ENCODE measurements around the gene MUC3A.
"Not testable (repeated sequence)": the region's sequence is repeated elsewhere in the genome, so short reads cannot be mapped to it uniquely, and the experiment has no call there.

The MUC3A gene

GRCh38 chr7:100902638-100903037 is 46.7 kb upstream of the MUC3A start:
- H3K36me3 ChIP-seq (replicated peaks; ENCODE audit: low read depth, low read length): no peaks in the 10 kb centered on the region
- H4K20me1 ChIP-seq (ENCODE audit: insufficient read depth, low read length): no peaks in the 10 kb centered on the region
- no peak overlapping the region for H2AFZ ChIP-seq (ENCODE audit: low read depth, low read length)
- no peak overlapping the region for H3K9ac ChIP-seq (ENCODE audit: low read length)
- no peaks in the 10 kb centered on the region for H3K9me3 ChIP-seq (ENCODE audit: insufficient read depth, low read length)
- H3K4me3 ChIP-seq (ENCODE audit: low read length): no peak overlapping the region
- no peak overlapping the region for H3K4me2 ChIP-seq (ENCODE audit: low read length)
- H3K27ac ChIP-seq (ENCODE audit: low read length): no peak overlapping the region
- H3K79me2 ChIP-seq (ENCODE audit: low read length): no peaks in the 10 kb centered on the region
- H3K27me3 ChIP-seq (ENCODE audit: low read depth, low read length): peaks cover 2% of the 10 kb centered on the region; the same call in 1 of the 2 replicates
- TF ChIP-seq EZH2phosphoT487 (IDR thresholded peaks at IDR 0.05; ENCODE audit: low read depth): no peak
- no peak for TF ChIP-seq CTCF (IDR thresholded peaks at IDR 0.05; ENCODE audit: low read depth, low read length)
- no peaks in the 10 kb centered on the region for H3K4me1 ChIP-seq (ENCODE audit: low read length)

- Histone ChIP-seq H3K27ac (ENCODE audit: low read length) (no peak overlapping the region), H3K9me3 (ENCODE audit: insufficient read depth, low read length) (no peaks in the 10 kb centered on the region), H3K9ac (ENCODE audit: low read length) (no peak overlapping the region), H3K27me3 (ENCODE audit: low read depth, low read length) (no peaks in the 10 kb centered on the region), H3K36me3 (replicated peaks; ENCODE audit: low read depth, low read length) (no peaks in the 10 kb centered on the region), H3K79me2 (ENCODE audit: low read length) (no peaks in the 10 kb centered on the region), H3K4me3 (ENCODE audit: low read length) (no peak overlapping the region), H2AFZ (ENCODE audit: low read depth, low read length) (no peak overlapping the region), H3K4me2 (ENCODE audit: low read length) (no peak overlapping the region), H3K4me1 (ENCODE audit: low read length) (no peaks in the 10 kb centered on the region), H4K20me1 (ENCODE audit: insufficient read depth, low read length) (no peaks in the 10 kb centered on the region)
- TF ChIP-seq EZH2phosphoT487 (IDR thresholded peaks at IDR 0.05; ENCODE audit: low read depth) (no peak), CTCF (IDR thresholded peaks at IDR 0.05; ENCODE audit: low read depth, low read length) (no peak)
These were observed 40.8 kb upstream of the MUC3A start for GRCh38 chr7:100908512-100908911.

DNA sequence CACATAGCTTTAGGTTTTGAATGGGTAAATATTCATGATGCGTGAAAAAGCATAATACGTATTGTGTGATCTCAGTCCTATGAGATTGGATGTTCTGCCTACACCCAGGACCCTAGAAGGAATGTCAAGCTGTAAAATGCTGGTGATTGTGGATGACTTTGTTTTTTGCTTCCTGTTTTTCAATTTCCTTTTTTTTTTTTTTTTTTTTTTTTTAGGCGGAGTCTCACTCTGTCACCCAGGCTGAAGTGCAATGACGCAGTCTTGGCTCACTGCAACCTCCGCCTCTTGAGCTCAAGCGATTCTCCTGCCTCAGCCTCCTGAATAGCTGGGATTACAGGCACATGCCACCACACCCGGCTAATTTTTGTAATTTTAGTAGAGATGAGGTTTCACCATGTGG is 38.9 kb upstream of the MUC3A start:
- H3K79me2 ChIP-seq (ENCODE audit: low read length); H2AFZ ChIP-seq (ENCODE audit: low read depth, low read length); H3K4me3 ChIP-seq (ENCODE audit: low read length); H3K9ac ChIP-seq (ENCODE audit: low read length); H3K4me2 ChIP-seq (ENCODE audit: low read length); H3K9me3 ChIP-seq (ENCODE audit: insufficient read depth, low read length); H3K4me1 ChIP-seq (ENCODE audit: low read length); H4K20me1 ChIP-seq (ENCODE audit: insufficient read depth, low read length); H3K27me3 ChIP-seq (ENCODE audit: low read depth, low read length); H3K36me3 ChIP-seq (replicated peaks; ENCODE audit: low read depth, low read length); H3K27ac ChIP-seq (ENCODE audit: low read length): not testable (repeated sequence)

DNA sequence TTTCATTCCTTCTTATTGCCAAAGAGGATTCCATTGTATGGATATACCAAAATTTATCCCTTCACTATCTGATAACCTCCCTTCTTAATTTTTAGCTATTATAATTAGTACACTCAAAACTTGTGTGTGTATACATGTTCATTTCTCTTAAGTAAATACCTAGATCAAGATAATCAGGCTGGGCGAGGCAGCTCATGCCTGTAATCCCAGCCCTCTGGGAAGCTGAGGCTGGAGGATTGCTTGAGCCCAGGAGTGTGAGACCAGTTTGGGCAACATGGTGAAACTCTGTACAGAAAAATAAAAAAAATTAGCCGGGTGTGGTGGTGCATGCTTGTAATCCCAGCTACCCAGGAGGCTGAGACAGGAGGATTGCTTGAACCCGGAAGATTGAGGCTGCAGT is 37.9 kb upstream of the MUC3A start:
- TF ChIP-seq EZH2phosphoT487 (IDR thresholded peaks at IDR 0.05; ENCODE audit: low read depth) (no peak), CTCF (IDR thresholded peaks at IDR 0.05; ENCODE audit: low read depth, low read length) (no peak)
- H2AFZ ChIP-seq (ENCODE audit: low read depth, low read length): no peak overlapping the region
- no peaks in the 10 kb centered on the region for H3K79me2 ChIP-seq (ENCODE audit: low read length)
- H3K4me3 ChIP-seq (ENCODE audit: low read length): no peak overlapping the region
- no peak overlapping the region for H3K9ac ChIP-seq (ENCODE audit: low read length)
- peaks cover 4% of the 10 kb centered on the region for H3K4me1 ChIP-seq (ENCODE audit: low read length)
- no peaks in the 10 kb centered on the region for H4K20me1 ChIP-seq (ENCODE audit: insufficient read depth, low read length)
- no peaks in the 10 kb centered on the region for H3K9me3 ChIP-seq (ENCODE audit: insufficient read depth, low read length)
- H3K4me2 ChIP-seq (ENCODE audit: low read length): no peak overlapping the region
- no peaks in the 10 kb centered on the region for H3K27me3 ChIP-seq (ENCODE audit: low read depth, low read length)
- no peaks in the 10 kb centered on the region for H3K36me3 ChIP-seq (replicated peaks; ENCODE audit: low read depth, low read length)
- no peak overlapping the region for H3K27ac ChIP-seq (ENCODE audit: low read length)
